ENCODE results near the gene NAALADL2. TPM values are rescaled to one million over a fixed set of nuclear protein-coding genes. Genes with fewer than 3 reads are reported as not detected.

The NAALADL2 gene
- total RNA-seq, 1 experiment from 2014 or later, result 2.7 TPM

- POLR2A ChIA-PET, result no interaction called here
- CTCF ChIA-PET, result no interaction called here
- no peaks in the 10 kb centered on the region for H3K36me3 ChIP-seq (ENCODE audit: control insufficient read depth, insufficient read depth, low read length)
- H3K9me3 ChIP-seq (ENCODE audit: control insufficient read depth, insufficient read depth, low read depth, low read length), result no peaks in the 10 kb centered on the region
- TF ChIP-seq REST (IDR thresholded peaks at IDR 0.05; ENCODE audit: insufficient read depth in 1 of 2, low read depth in 2 of 2, low read length in 1 of 2), result no peak
- TF ChIP-seq SIN3A (IDR thresholded peaks at IDR 0.05; ENCODE audit: borderline replicate concordance, insufficient read depth, low read depth, low read length), result no peak
- no peak for TF ChIP-seq TCF7L2 (IDR thresholded peaks at IDR 0.05; ENCODE audit: low read depth, low read length)
- TF ChIP-seq, protein P1, sequence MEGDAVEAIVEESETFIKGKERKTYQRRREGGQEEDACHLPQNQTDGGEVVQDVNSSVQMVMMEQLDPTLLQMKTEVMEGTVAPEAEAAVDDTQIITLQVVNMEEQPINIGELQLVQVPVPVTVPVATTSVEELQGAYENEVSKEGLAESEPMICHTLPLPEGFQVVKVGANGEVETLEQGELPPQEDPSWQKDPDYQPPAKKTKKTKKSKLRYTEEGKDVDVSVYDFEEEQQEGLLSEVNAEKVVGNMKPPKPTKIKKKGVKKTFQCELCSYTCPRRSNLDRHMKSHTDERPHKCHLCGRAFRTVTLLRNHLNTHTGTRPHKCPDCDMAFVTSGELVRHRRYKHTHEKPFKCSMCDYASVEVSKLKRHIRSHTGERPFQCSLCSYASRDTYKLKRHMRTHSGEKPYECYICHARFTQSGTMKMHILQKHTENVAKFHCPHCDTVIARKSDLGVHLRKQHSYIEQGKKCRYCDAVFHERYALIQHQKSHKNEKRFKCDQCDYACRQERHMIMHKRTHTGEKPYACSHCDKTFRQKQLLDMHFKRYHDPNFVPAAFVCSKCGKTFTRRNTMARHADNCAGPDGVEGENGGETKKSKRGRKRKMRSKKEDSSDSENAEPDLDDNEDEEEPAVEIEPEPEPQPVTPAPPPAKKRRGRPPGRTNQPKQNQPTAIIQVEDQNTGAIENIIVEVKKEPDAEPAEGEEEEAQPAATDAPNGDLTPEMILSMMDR (IDR thresholded peaks at IDR 0.05), result no peak
- TF ChIP-seq POLR2AphosphoS5 (IDR thresholded peaks at IDR 0.05; ENCODE audit: low read depth, low read length), result no peak
- ATAC-seq (no peak), DNase-seq (ENCODE audit: low read depth, low spot score) (no peak)
- no TSS peak for BruUV-seq (replicated peaks)
- in situ Hi-C loops (cut with HindIII; ENCODE audit: low pct_unique_long_range_greater_than_20kb, low sequenced_read_pairs) (no loop called here), intact Hi-C loops (cut with micrococcal nuclease; ENCODE audit: unreplicated experiment) (no loop called here)
- H3K27ac ChIP-seq (ENCODE audit: low read length), result no peak overlapping the region
- no peaks in the 10 kb centered on the region for H3K27me3 ChIP-seq (ENCODE audit: control insufficient read depth, insufficient read depth, low read length)
- H3K4me3 ChIP-seq (ENCODE audit: low read depth in 2 of 2, low read length in 2 of 2), result no peak overlapping the region
- H3K4me1 ChIP-seq (ENCODE audit: control insufficient read depth, insufficient read depth, low read length), result no peaks in the 10 kb centered on the region
Observed at GRCh38 chr3:175564363-175564762, 705.2 kb downstream of the NAALADL2 start.

GRCh38 chr3:175571096-175571495 is 712.0 kb downstream of the NAALADL2 start:
- POLR2A ChIA-PET, result no interaction called here
- no TSS peak for BruUV-seq (replicated peaks)
- in situ Hi-C loops (cut with HindIII; ENCODE audit: low pct_unique_long_range_greater_than_20kb, low sequenced_read_pairs), result no loop called here
- ATAC-seq (no peak), DNase-seq (ENCODE audit: low read depth, low spot score) (no peak)
- TF ChIP-seq REST (IDR thresholded peaks at IDR 0.05; ENCODE audit: insufficient read depth in 1 of 2, low read depth in 2 of 2, low read length in 1 of 2) (no peak), SIN3A (IDR thresholded peaks at IDR 0.05; ENCODE audit: borderline replicate concordance, insufficient read depth, low read depth, low read length) (no peak), POLR2AphosphoS5 (IDR thresholded peaks at IDR 0.05; ENCODE audit: low read depth, low read length) (no peak), TCF7L2 (IDR thresholded peaks at IDR 0.05; ENCODE audit: low read depth, low read length) (no peak)
- TF ChIP-seq, protein P1 (IDR thresholded peaks at IDR 0.05), result no peak
- no peak overlapping the region for H3K4me3 ChIP-seq (ENCODE audit: low read depth in 2 of 2, low read length in 2 of 2)
- CTCF ChIA-PET, result no interaction called here
- no peak overlapping the region for H3K27ac ChIP-seq (ENCODE audit: low read length)
- H3K27me3 ChIP-seq (ENCODE audit: control insufficient read depth, insufficient read depth, low read length), result no peaks in the 10 kb centered on the region
- H3K4me1 ChIP-seq (ENCODE audit: control insufficient read depth, insufficient read depth, low read length), result no peaks in the 10 kb centered on the region
- no peaks in the 10 kb centered on the region for H3K36me3 ChIP-seq (ENCODE audit: control insufficient read depth, insufficient read depth, low read length)
- H3K9me3 ChIP-seq (ENCODE audit: control insufficient read depth, insufficient read depth, low read depth, low read length), result no peaks in the 10 kb centered on the region
- intact Hi-C loops (cut with micrococcal nuclease; ENCODE audit: unreplicated experiment), result no loop called here
